Neural progenitor cell (in vitro differentiated cells): ENCODE measurements around the gene PUS1.

Source experiments
- EZH2 ChIP-seq: fragments of 200-600 bp; sonication (generic); IDR thresholded peaks from 2 replicates; pipeline ENCODE4 v1.6.1; 2017; ENCODE audit warnings: antibody characterized with exemption, mild to moderate bottlenecking, moderate library complexity
- TF ChIP-seq, protein P1 (sequence below): fragments of 200-600 bp; sonication (generic); IDR thresholded peaks from 2 replicates; pipeline ENCODE4 v1.5.1; 2017; ENCODE audit warnings: antibody characterized with exemption, mild to moderate bottlenecking

DNA sequence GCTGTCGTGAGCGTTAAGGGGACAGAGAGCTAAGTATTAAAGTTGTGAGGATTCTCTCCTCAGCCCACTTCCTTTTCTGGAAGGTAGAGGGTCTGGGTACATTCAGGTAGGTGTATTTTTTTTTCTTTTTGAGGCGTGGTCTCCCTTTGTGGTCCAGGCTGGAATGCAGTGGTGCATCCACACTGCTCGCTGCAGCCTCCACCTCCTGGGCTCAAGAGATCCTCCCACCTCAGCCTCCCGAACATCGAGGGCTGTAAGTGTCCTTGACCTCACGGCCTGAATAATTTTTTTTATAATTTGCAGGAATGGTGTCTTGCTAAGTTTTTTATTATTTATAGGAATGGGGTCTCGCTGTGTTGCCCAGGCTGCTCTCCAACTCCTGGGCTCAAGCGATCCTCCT, 1.4 kb downstream of the PUS1 start:
- TF ChIP-seq, protein P1, sequence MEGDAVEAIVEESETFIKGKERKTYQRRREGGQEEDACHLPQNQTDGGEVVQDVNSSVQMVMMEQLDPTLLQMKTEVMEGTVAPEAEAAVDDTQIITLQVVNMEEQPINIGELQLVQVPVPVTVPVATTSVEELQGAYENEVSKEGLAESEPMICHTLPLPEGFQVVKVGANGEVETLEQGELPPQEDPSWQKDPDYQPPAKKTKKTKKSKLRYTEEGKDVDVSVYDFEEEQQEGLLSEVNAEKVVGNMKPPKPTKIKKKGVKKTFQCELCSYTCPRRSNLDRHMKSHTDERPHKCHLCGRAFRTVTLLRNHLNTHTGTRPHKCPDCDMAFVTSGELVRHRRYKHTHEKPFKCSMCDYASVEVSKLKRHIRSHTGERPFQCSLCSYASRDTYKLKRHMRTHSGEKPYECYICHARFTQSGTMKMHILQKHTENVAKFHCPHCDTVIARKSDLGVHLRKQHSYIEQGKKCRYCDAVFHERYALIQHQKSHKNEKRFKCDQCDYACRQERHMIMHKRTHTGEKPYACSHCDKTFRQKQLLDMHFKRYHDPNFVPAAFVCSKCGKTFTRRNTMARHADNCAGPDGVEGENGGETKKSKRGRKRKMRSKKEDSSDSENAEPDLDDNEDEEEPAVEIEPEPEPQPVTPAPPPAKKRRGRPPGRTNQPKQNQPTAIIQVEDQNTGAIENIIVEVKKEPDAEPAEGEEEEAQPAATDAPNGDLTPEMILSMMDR, result no peak
- TF ChIP-seq EZH2, result no peak
